HTERT RPE-1 (cell line): ENCODE results near the gene ZDHHC11B.
"Not testable (repeated sequence)": the region's sequence is repeated elsewhere in the genome, so short reads cannot be mapped to it uniquely, and the experiment has no call there.

Experiments used
- in situ Hi-C: fragments of 300-500 bp; cut with MboI; formaldehyde crosslinking; loops from 4 replicates; pipeline ENCODE4 v1.14.3; 2020; ENCODE audit warnings: low sequenced_read_pairs

The ZDHHC11B gene

GRCh38 chr5:784428-785177 is at the start of gene ZDHHC11B:
Gene ZDHHC11B, minus strand, starts transcription at chr5:784729. Its CDS starts 17,810 bp downstream, at chr5:766919.
- in situ Hi-C loops: not testable (repeated sequence)

- in situ Hi-C loops: not testable (repeated sequence)
Observed at GRCh38 chr5:834013-834412, 49.5 kb upstream of the ZDHHC11B start.

GRCh38 chr5:828194-828593 is 43.7 kb upstream of the ZDHHC11B start:
- in situ Hi-C loops: not testable (repeated sequence)

- in situ Hi-C loops: not testable (repeated sequence)
Observed at GRCh38 chr5:825544-825943, 41.0 kb upstream of the ZDHHC11B start.

GRCh38 chr5:821504-821903 is 37.0 kb upstream of the ZDHHC11B start:
- in situ Hi-C loops: no loop called here

- in situ Hi-C loops: no loop called here
Observed at GRCh38 chr5:820245-820644, 35.7 kb upstream of the ZDHHC11B start.

GRCh38 chr5:819078-819477 is 34.5 kb upstream of the ZDHHC11B start:
- in situ Hi-C loops: no loop called here

- in situ Hi-C loops: no loop called here
Observed at GRCh38 chr5:816176-816575, 31.6 kb upstream of the ZDHHC11B start.

- in situ Hi-C loops: no loop called here
Observed at GRCh38 chr5:815449-815848, 30.9 kb upstream of the ZDHHC11B start.

GRCh38 chr5:813575-813974 is 29.0 kb upstream of the ZDHHC11B start:
- in situ Hi-C loops: not testable (repeated sequence)

- in situ Hi-C loops: not testable (repeated sequence)
Observed at GRCh38 chr5:811384-811783, 26.9 kb upstream of the ZDHHC11B start.

- in situ Hi-C loops: not testable (repeated sequence)
Observed at GRCh38 chr5:807719-808514, 23.4 kb upstream of the ZDHHC11B start.

- in situ Hi-C loops: no loop called here
Observed at GRCh38 chr5:801472-801871, 16.9 kb upstream of the ZDHHC11B start.

- in situ Hi-C loops: not testable (repeated sequence)
Observed at GRCh38 chr5:801055-801454, 16.5 kb upstream of the ZDHHC11B start.

- in situ Hi-C loops: not testable (repeated sequence)
Observed at GRCh38 chr5:798505-799138, 14.1 kb upstream of the ZDHHC11B start.

- in situ Hi-C loops: not testable (repeated sequence)
Observed at GRCh38 chr5:797986-798385, 13.5 kb upstream of the ZDHHC11B start.

GRCh38 chr5:795873-796272 is 11.3 kb upstream of the ZDHHC11B start:
- in situ Hi-C loops: not testable (repeated sequence)

GRCh38 chr5:794948-795347 is 10.4 kb upstream of the ZDHHC11B start:
- in situ Hi-C loops: not testable (repeated sequence)

GRCh38 chr5:788703-789102 is 4.2 kb upstream of the ZDHHC11B start:
- in situ Hi-C loops: not testable (repeated sequence)

GRCh38 chr5:787857-788233 is 3.3 kb upstream of the ZDHHC11B start:
- in situ Hi-C loops: not testable (repeated sequence)

GRCh38 chr5:787224-787856 is 2.8 kb upstream of the ZDHHC11B start:
- in situ Hi-C loops: not testable (repeated sequence)
